T-cell (primary cell): ENCODE measurements around the gene IST1. TPM values are rescaled to one million over a fixed set of nuclear protein-coding genes. Genes with fewer than 3 reads are reported as not detected.
A peak's percentile ranks its signal among the peaks of the same experiment; 100 is the strongest.

Source experiments
- ATAC-seq, 4 experiments: fragments of 200-7000 bp in 3 of 4; fragments of 150-1000 bp in 1 of 4; cut with Tn5 transposase; replicated peaks in 1 of 4; 1 replicate in 3 of 4; 2 replicates in 1 of 4; pipeline ENCODE4 v1.10.0; 2021; ENCODE audit warnings: moderate library complexity in 3 of 4, mild to moderate bottlenecking in 2 of 4, moderate number of reproducible peaks in 1 of 4
- CTCF ChIA-PET, 2 donors: fragments of 300-600 bp; sonication (Branson Sonifier 250); formaldehyde crosslinking; loops; one replicate each; lab custom pipeline; 2022; ENCODE audit warnings: antibody characterized with exemption in 2 of 2; lab: Charles Lee
- POLR2A ChIA-PET, 2 donors: fragments of 300-600 bp; sonication (Branson Sonifier 250); formaldehyde crosslinking; loops; one replicate each; lab custom pipeline; 2022; ENCODE audit warnings: antibody characterized with exemption in 2 of 2; lab: Charles Lee
- DNase-seq, 35 experiments: peaks; one replicate each; pipeline versions ENCODE4 v3.0.0 to v3.0.0-alpha.2; 2013 to 2023
- H3K27ac ChIP-seq: one replicate; pipeline ENCODE4 v1.5.1; 2013; ENCODE audit warnings: low read length
- H3K27me3 ChIP-seq, 2 experiments: replicated peaks in 1 of 2; 1 replicate in 1 of 2; 2 replicates in 1 of 2; pipeline versions ENCODE4 v1.6.1 to v1.7.0; 2013; ENCODE audit warnings: low read length in 1 of 2, mixed read lengths in 1 of 2; ENCODE audit not compliant: control insufficient read depth in 2 of 2, insufficient read depth in 2 of 2; ENCODE audit errors: extremely low read depth in 1 of 2
- H3K36me3 ChIP-seq, 2 donors: 1 replicate in 1 of 2; 2 replicates in 1 of 2; pipeline versions ENCODE4 v1.6.1 to v1.7.0; 2013; ENCODE audit warnings: low read length in 1 of 2; ENCODE audit not compliant: control insufficient read depth in 2 of 2, insufficient read depth in 1 of 2; ENCODE audit errors: extremely low read depth in 1 of 2
- H3K4me1 ChIP-seq, 2 experiments: 1 replicate in 1 of 2; 2 replicates in 1 of 2; pipeline versions ENCODE4 v1.6.1 to v1.7.0; 2013; ENCODE audit warnings: low read length in 2 of 2, mixed read lengths in 1 of 2; ENCODE audit not compliant: insufficient read depth in 2 of 2, control insufficient read depth in 1 of 2; ENCODE audit errors: extremely low read depth in 1 of 2
- H3K4me3 ChIP-seq, 2 donors: 1 replicate in 1 of 2; 2 replicates in 1 of 2; pipeline versions ENCODE4 v1.5.1 to v1.7.0; 2013; ENCODE audit warnings: mild to moderate bottlenecking in 2 of 2, low read length in 1 of 2, moderate library complexity in 1 of 2; ENCODE audit not compliant: control insufficient read depth in 1 of 2; ENCODE audit errors: extremely low read depth in 1 of 2
- H3K9me3 ChIP-seq: 2 replicates; pipeline ENCODE4 v1.7.0; 2013
- H3K27ac Mint-ChIP-seq, 2 donors: one replicate each; pipeline ENCODE4 v1.8.0; 2020 to 2021; ENCODE audit warnings: mild to moderate bottlenecking in 2 of 2, mixed read lengths in 2 of 2
- H3K27me3 Mint-ChIP-seq, 2 donors: one replicate each; pipeline ENCODE4 v1.8.0; 2021 to 2022; ENCODE audit warnings: mixed read lengths in 2 of 2
- H3K36me3 Mint-ChIP-seq: one replicate; pipeline ENCODE4 v1.8.0; 2021; ENCODE audit warnings: mixed read lengths
- H3K4me1 Mint-ChIP-seq, 3 donors: one replicate each; pipeline ENCODE4 v1.8.0; 2020 to 2022; ENCODE audit warnings: mixed read lengths in 3 of 3, mild to moderate bottlenecking in 1 of 3
- H3K4me3 Mint-ChIP-seq, 3 donors: one replicate each; pipeline ENCODE4 v1.8.0; 2020 to 2022; ENCODE audit warnings: mild to moderate bottlenecking in 3 of 3, mixed read lengths in 3 of 3, moderate library complexity in 3 of 3
- H3K9me3 Mint-ChIP-seq, 3 donors: one replicate each; pipeline ENCODE4 v1.8.0; 2020 to 2022; ENCODE audit warnings: mixed read lengths in 3 of 3
- WGBS: methylation state at CpG from one replicate; pipeline ENCODE4 v1.1.5; 2013; ENCODE audit warnings: missing lambda C conversion rate; ENCODE audit not compliant: insufficient coverage; 5-methylcytosine and 5-hydroxymethylcytosine counted together
- total RNA-seq, 35 experiments: library from RNA in 6 of 35; stranded (reverse) in 6 of 35; fragments of 120-200 nt in 1 of 35; gene quantifications; one replicate each; pipeline versions ENCODE4 v1.2.1 to v1.2.4 and lab custom pipeline; 2013 to 2026

IST1 gene
- total RNA-seq, 5 donors from 2014 or later (not counting 1 experiment from before 2014, with no cell fraction given), result 249 to 278 (median 263) TPM

DNA sequence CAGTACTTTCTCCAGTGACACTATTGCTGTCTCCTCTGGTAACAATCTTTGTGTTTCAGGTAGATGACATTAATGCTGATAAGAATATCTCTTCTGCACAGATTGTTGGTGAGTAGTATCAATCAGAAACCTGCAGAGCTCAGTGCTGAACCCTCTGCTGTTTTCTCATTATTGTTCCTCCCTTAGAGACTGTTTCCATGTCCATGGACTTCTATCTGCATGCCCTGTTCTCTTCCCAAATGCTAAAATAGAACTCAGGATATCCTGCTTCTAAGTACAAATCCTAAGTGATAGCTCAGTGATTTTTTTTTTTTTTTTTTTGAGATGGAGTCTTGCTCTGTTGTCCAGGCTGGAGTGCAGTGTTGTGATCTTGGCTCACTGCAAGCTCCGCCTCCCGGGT is 29.4 kb downstream of the IST1 start:
- CTCF ChIA-PET, result interaction anchor here in 1 of 2 donors (0.6 kb wide), 1 partner anchor 16 kb away, joined by 4 read pairs; no protein-coding TSS in a partner anchor
- no peaks in the 10 kb centered on the region for H3K9me3 Mint-ChIP-seq
- no peak overlapping the region for H3K27ac ChIP-seq
- H3K27ac Mint-ChIP-seq, result no peak overlapping the region
- no peak overlapping the region for H3K4me3 ChIP-seq
- no peak for ATAC-seq
- no peak for DNase-seq
- no peaks in the 10 kb centered on the region for H3K4me1 ChIP-seq
- H3K4me1 Mint-ChIP-seq, result peaks cover 4 to 19% (median 19%) of the 10 kb centered on the region in 3 donors
- no peaks in the 10 kb centered on the region for H3K27me3 ChIP-seq
- POLR2A ChIA-PET, result interaction anchor here in 1 of 2 donors (0.6 kb wide), 1 partner anchor 178 kb away, joined by 6 read pairs; no protein-coding TSS in a partner anchor
- peaks cover 22 to 91% of the 10 kb centered on the region in 2 donors for H3K36me3 ChIP-seq
- H3K9me3 ChIP-seq, result no peaks in the 10 kb centered on the region
- no peaks in the 10 kb centered on the region for H3K27me3 Mint-ChIP-seq
- peaks cover 69% of the 10 kb centered on the region for H3K36me3 Mint-ChIP-seq
- no peak overlapping the region for H3K4me3 Mint-ChIP-seq
- WGBS, result no CpG with 5 or more reads among the region's 2 CpGs

DNA sequence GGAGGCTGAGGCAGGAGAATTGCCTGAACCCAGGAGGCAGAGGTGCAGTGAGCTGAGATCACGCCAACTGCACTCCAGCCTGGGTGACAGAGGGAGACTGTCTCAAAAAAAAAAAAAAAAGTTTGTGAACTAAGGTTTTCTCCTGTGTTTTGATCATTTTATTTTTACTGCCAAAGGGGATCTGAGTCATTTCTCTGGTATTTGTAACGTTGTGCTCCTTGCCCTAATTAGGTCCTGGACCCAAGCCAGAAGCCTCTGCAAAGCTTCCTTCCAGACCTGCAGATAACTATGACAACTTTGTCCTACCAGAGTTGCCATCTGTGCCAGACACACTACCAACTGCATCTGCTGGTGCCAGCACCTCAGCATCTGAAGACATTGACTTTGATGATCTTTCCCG is 32.1 kb downstream of the IST1 start:
- Histone ChIP-seq H3K27ac (no peak overlapping the region), H3K9me3 (no peaks in the 10 kb centered on the region), H3K36me3 (peaks cover 17 to 74% of the 10 kb centered on the region in 2 donors), H3K4me1 (no peaks in the 10 kb centered on the region), H3K27me3 (no peaks in the 10 kb centered on the region), H3K4me3 (no peak overlapping the region)
- H3K4me1 Mint-ChIP-seq, result peaks cover 0 to 24% (median 24%) of the 10 kb centered on the region in 3 donors
- POLR2A ChIA-PET, result no interaction called here
- WGBS, result 100% methylated on average over 1 of the region's 3 CpGs
- CTCF ChIA-PET, result no interaction called here
- H3K27me3 Mint-ChIP-seq, result no peaks in the 10 kb centered on the region
- no peaks in the 10 kb centered on the region for H3K9me3 Mint-ChIP-seq
- no peak overlapping the region for H3K27ac Mint-ChIP-seq
- no peak overlapping the region for H3K4me3 Mint-ChIP-seq
- no peak for DNase-seq
- peaks cover 54% of the 10 kb centered on the region for H3K36me3 Mint-ChIP-seq
- ATAC-seq, result no peak

DNA sequence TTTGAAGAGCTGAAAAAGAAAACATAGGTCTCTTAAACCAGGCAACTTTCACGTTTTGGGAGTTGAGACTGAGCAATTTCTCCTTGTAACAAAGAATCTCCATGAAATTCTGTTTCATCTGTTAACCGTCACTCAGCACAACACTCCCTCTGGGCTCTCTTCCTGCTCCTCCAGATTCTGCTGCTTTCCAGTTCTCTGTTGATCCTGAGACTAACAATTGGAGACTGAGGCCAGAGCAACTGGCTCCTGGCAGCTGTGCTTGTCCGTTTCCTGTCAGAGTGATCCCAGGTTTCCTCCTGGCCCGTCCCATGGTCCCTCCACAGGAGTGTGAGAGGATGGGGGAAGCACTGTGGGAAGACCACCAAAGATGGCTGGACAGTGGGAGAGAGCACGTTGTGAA is 32.5 kb downstream of the IST1 start:
- Histone ChIP-seq H3K27me3 (no peaks in the 10 kb centered on the region), H3K36me3 (peaks cover 17 to 70% of the 10 kb centered on the region in 2 donors), H3K27ac (no peak overlapping the region), H3K4me1 (no peaks in the 10 kb centered on the region), H3K9me3 (no peaks in the 10 kb centered on the region), H3K4me3 (no peak overlapping the region)
- ChIA-PET POLR2A (no interaction called here), CTCF (no interaction called here)
- no peaks in the 10 kb centered on the region for H3K27me3 Mint-ChIP-seq
- H3K36me3 Mint-ChIP-seq, result peaks cover 50% of the 10 kb centered on the region
- H3K4me3 Mint-ChIP-seq, result no peak overlapping the region
- H3K9me3 Mint-ChIP-seq, result no peaks in the 10 kb centered on the region
- H3K27ac Mint-ChIP-seq, result no peak overlapping the region
- DNase-seq (no peak), ATAC-seq (no peak)
- peaks cover 0 to 24% (median 24%) of the 10 kb centered on the region in 3 donors for H3K4me1 Mint-ChIP-seq
- WGBS, result 96% methylated on average over 3 of the region's 5 CpGs

DNA sequence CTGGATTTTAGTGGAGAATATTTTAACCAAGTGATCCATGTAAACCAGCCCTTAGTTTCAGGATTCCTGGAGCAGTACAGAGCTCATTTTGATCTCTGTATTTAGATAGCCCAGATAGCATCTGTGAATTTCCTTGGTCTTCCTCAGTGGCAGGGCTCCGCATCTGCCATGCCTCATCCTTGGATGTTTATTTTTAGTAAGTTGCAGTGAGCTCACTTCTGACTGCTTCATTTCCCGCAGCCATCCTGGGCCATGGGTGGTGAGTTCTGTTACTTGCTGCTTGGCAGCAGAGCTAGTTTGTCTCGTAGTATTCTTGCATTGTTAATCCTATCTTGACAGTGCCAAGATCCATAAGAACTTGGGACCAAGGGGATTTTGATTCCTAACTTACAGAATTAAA is 33.7 kb downstream of the IST1 start:
- Histone ChIP-seq H3K36me3 (peaks cover 19 to 59% of the 10 kb centered on the region in 2 donors), H3K9me3 (no peaks in the 10 kb centered on the region), H3K4me3 (no peak overlapping the region), H3K4me1 (no peaks in the 10 kb centered on the region), H3K27me3 (no peaks in the 10 kb centered on the region), H3K27ac (no peak overlapping the region)
- POLR2A ChIA-PET, result interaction anchor here in 1 of 2 donors (0.6 kb wide), 1 partner anchor 45 kb away, joined by 3 read pairs; the partner anchor contains the start of gene ZNF821
- ATAC-seq (no peak), DNase-seq (no peak)
- CTCF ChIA-PET, result interaction anchor here (0.7 to 1.6 kb wide), 4 partner anchors 32 to 47 kb away, joined by 3 to 4 read pairs (median 3); no protein-coding TSS in a partner anchor
- Mint-ChIP-seq H3K36me3 (peaks cover 47% of the 10 kb centered on the region), H3K27me3 (no peaks in the 10 kb centered on the region), H3K9me3 (no peaks in the 10 kb centered on the region), H3K4me1 (peaks cover 0 to 24% (median 23%) of the 10 kb centered on the region in 3 donors), H3K27ac (peak overlapping the region in 1 of 2 donors; percentile 16), H3K4me3 (no peak overlapping the region)
- no CpG with 5 or more reads among the region's 3 CpGs for WGBS

DNA sequence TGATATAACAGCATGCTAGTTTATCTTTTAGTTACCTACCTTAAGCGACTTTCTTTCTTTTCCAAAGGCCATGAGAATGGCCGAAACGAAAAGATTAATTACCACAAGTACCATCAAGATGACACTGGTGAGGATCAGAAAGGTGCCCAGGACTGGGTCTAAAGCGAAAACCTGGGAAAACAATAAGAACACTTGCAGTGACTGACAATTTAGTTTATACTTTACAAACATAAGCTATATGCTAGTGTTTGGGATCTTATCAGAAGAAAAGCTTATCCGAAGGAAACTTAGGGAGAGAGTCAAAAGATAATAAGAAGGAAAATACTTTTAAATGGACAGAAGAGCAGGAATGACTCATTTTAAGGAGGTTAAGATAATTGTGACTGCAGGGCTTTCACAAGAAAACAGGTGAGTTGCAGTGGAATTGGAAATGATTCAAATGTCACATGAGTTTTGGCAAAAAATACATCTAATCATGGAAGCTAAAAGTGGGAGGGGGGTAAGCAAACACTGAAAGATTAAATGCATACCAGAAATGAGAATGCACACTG is 34.8 kb downstream of the IST1 start:
- Mint-ChIP-seq H3K27me3 (no peaks in the 10 kb centered on the region), H3K27ac (peak overlapping the region in 1 of 2 donors; percentile 19), H3K9me3 (no peaks in the 10 kb centered on the region), H3K36me3 (peaks cover 43% of the 10 kb centered on the region), H3K4me1 (peaks cover 0 to 24% (median 23%) of the 10 kb centered on the region in 3 donors), H3K4me3 (no peak overlapping the region)
- Histone ChIP-seq H3K4me3 (no peak overlapping the region), H3K27me3 (no peaks in the 10 kb centered on the region), H3K9me3 (no peaks in the 10 kb centered on the region), H3K36me3 (peaks cover 13 to 56% of the 10 kb centered on the region in 2 donors), H3K27ac (no peak overlapping the region), H3K4me1 (no peaks in the 10 kb centered on the region)
- ChIA-PET CTCF (interaction anchor here in 1 of 2 donors (0.6 kb wide), 1 partner anchor 86 kb away, joined by 4 read pairs; no protein-coding TSS in a partner anchor), POLR2A (interaction anchor here in 1 of 2 donors (0.8 to 0.9 kb wide), 3 partner anchors 13 to 33 kb away, joined by 4 to 8 read pairs (median 4); no protein-coding TSS in a partner anchor)
- ATAC-seq, result no peak
- no peak for DNase-seq
- no CpG with 5 or more reads among the region's 5 CpGs for WGBS

DNA sequence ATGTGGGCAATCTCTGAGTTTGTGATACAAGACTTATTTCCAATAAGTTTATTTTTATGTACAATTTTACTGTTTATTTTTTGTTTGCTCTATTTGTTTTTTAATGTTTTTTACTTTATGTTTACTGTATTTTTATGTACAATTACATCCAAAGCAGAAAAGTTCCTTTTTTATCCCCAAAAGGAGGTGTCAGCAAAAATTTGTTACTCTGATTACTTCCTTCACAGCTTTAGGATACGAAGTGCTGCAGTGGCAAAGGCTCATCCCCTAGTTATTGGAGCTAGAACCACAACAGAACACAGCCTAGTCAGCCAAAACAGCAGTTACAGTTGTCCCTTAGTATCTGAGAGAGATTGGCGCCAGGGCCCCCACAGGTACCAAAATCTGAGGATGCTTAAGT is 35.7 kb downstream of the IST1 start:
- Histone ChIP-seq H3K27me3 (no peaks in the 10 kb centered on the region), H3K36me3 (peaks cover 13 to 49% of the 10 kb centered on the region in 2 donors), H3K9me3 (no peaks in the 10 kb centered on the region), H3K27ac (no peak overlapping the region), H3K4me3 (no peak overlapping the region), H3K4me1 (no peaks in the 10 kb centered on the region)
- H3K27me3 Mint-ChIP-seq, result no peaks in the 10 kb centered on the region
- POLR2A ChIA-PET, result interaction anchor here in 1 of 2 donors (0.6 kb wide), 1 partner anchor 83 kb away, joined by 3 read pairs; no protein-coding TSS in a partner anchor
- H3K36me3 Mint-ChIP-seq, result peaks cover 39% of the 10 kb centered on the region
- 80% methylated on average over 1 of the region's 2 CpGs for WGBS
- no peaks in the 10 kb centered on the region for H3K9me3 Mint-ChIP-seq
- ATAC-seq, result no peak
- no peak for DNase-seq
- H3K27ac Mint-ChIP-seq, result no peak overlapping the region
- no peak overlapping the region for H3K4me3 Mint-ChIP-seq
- H3K4me1 Mint-ChIP-seq, result peaks cover 0 to 26% (median 23%) of the 10 kb centered on the region in 3 donors
- CTCF ChIA-PET, result interaction anchor here in 1 of 2 donors (0.9 kb wide), 1 partner anchor 30 kb away, joined by 7 read pairs; no protein-coding TSS in a partner anchor
